AG09319 (cell line): Measurements from ENCODE around the gene SERPING1.

Experiments used
- DNase-seq: peaks from one replicate; pipeline ENCODE4 v3.0.0-alpha.2; 2010; ENCODE audit warnings: low read depth; ENCODE audit errors: extremely low read depth
- CTCF ChIP-seq: IDR thresholded peaks from 2 replicates; pipeline ENCODE4 v1.5.1; 2011; ENCODE audit warnings: low read depth, mild to moderate bottlenecking, inconsistent platforms, low read length, moderate library complexity

Gene SERPING1

DNA sequence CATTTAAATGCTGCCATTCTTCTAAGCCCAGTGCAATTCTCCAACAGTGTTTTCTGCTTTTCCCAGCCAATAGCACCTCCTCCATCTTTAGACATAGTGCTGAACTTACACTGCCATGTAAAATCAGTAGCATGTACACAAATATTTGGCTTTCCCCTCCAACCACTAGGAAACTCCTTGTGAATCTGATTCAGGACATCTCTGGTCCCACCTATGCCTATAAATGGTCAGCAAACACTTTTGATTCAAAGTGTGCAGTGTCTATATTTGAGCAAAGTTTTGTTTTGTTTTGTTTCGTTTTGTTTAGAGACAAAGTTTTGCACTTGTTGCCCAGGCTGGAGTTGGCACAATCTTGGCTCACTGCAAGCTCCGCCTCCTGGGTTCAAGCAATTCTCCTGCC is 27.4 kb downstream of the SERPING1 start:
- DNase-seq: no peak
- TF ChIP-seq CTCF: no peak

DNA sequence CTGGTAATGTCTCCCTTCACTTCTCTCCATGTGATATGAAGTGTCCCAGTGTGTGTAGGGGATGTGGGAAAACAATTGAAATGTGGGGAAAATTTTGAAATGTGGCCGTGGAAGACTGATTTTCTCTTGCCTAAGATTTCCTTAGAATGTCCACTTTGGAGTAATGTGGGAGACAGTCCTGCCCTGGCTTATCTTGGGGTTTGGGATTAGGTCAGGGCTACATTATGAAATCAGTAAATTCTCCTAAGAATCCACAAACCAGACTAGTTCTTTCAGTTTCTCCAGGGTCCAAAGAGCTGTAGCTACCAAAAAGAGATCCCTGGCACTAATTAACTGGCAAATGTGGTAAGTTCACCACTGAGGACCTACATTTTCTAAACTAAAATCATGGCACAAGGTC is 29.4 kb downstream of the SERPING1 start:
- no peak for DNase-seq

DNA sequence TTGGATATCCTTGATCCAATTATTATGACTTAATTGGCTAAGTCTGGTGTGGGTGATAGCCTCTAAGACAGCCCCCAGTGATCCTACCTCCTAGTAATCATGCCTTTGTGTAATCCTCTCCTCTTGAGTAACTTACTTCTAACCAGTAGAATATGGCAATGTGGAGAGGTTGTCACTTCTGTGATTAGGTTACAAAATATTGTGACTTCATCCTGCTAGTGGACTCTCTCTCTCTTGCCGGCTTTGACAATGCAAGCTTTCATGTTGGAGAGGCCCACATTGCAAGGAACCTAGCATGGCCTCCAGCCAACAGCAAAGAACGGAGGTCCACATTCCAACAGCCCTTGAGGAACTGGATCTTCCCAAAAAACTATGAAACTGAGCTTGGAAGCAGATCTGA is 32.7 kb downstream of the SERPING1 start:
- DNase-seq: no peak
- no peak for TF ChIP-seq CTCF

More for the DNA sequence above, 29.4 kb downstream of the SERPING1 start:
- TF ChIP-seq CTCF: no peak

- no peak for TF ChIP-seq CTCF
- no peak for DNase-seq
Observed at GRCh38 chr11:57632116-57632515, 34.6 kb downstream of the SERPING1 start.

DNA sequence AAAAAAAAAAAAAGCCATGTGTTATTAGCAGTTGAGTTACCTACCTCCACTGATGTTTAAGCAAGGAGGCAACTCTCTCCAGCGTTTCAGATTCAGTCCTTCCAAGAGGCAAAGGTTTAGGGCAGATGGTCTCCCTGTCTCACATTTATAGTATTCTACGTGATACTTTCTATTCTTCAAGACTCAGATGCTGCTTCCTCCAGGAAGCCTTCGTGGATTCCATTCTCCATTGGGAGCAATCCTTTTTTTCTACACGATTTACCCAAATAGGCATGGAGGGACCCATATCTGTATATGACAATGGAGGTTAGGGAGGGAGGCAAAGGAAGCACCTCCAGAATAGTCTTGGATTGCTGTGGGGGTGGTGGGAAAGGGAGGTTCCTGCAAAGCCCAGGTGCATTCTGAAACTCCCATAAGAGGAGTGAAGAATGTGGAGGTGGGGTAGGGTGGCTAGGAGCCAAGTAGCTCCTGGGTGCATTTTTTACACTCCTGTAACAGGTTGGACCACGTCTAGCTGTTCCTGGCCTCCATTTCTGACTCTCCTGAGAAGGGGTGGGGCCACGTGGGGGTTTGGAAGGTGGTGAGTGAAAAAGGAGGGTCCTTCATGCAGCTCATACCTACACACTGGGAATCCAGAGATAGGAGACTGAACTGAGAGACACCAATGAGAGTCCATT is 36.0 kb downstream of the SERPING1 start:
- TF ChIP-seq CTCF: no peak
- DNase-seq: no peak

DNA sequence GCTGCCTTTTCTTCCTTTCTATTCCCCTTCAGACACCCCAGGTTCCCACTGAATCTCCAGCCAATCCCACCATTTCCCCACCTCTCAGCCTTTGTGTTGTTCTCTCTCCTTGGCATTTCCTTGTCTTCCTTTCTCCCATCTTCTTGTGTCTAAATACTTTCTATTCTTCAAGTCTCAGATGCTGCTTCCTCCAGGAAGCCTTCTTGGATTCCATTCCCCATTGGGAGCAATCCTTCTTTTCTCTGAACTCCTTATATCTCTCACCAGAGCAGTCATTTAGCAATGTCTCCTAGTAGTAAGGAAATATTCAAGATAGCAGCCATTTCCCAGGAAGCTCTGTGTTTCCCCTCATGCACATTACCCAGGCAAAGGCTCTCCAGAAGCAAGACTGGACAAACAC is 36.8 kb downstream of the SERPING1 start:
- TF ChIP-seq CTCF: no peak
- DNase-seq: no peak

- DNase-seq: no peak
- TF ChIP-seq CTCF: no peak
Observed at GRCh38 chr11:57635246-57635645, 37.8 kb downstream of the SERPING1 start.
